OCI-LY7 (cell line): ENCODE results near the gene NUP50. TPM values are rescaled to one million over a fixed set of nuclear protein-coding genes. Genes with fewer than 3 reads are reported as not detected.

Source experiments
- BruUV-seq: library from RNA; stranded (reverse); fragments of 400-500 nt; replicated peaks from 2 replicates; lab custom pipeline; 2021; lab: Mats Ljungman, UMichigan
- CTCF ChIA-PET: fragments of 300-600 bp; sonication (Branson Sonifier 250); formaldehyde crosslinking; loops from one replicate; lab custom pipeline; 2022; ENCODE audit warnings: antibody characterized with exemption; ENCODE audit not compliant: unreplicated experiment; lab: Charles Lee
- POLR2A ChIA-PET: fragments of 300-600 bp; sonication (Branson Sonifier 250); formaldehyde crosslinking; loops from one replicate; lab custom pipeline; 2022; ENCODE audit warnings: antibody characterized with exemption; lab: Charles Lee
- DNase-seq: peaks from one replicate; pipeline ENCODE4 v3.0.0-alpha.2; 2015; ENCODE audit warnings: low spot score
- H2AFZ ChIP-seq: fragments of 200-600 bp; sonication (generic), shearing (Covaris generic); 2 replicates; pipeline ENCODE4 v1.6.1; 2014; ENCODE audit warnings: mild to moderate bottlenecking, antibody characterized with exemption, low read length, moderate library complexity
- H3K27ac ChIP-seq: fragments of 200-600 bp; sonication (generic); 2 replicates; pipeline ENCODE4 v1.5.1; 2014; ENCODE audit warnings: mixed run types, low read depth, mild to moderate bottlenecking, moderate library complexity, low read length, inconsistent platforms; ENCODE audit not compliant: poor library complexity, severe bottlenecking
- H3K36me3 ChIP-seq: fragments of 200-600 bp; sonication (generic); 2 replicates; pipeline ENCODE4 v1.6.1; 2014; ENCODE audit warnings: mild to moderate bottlenecking, antibody characterized with exemption, low read length, moderate library complexity, mixed read lengths; ENCODE audit not compliant: insufficient read depth
- H3K4me1 ChIP-seq: fragments of 200-600 bp; sonication (generic); 2 replicates; pipeline ENCODE4 v1.5.1; 2014; ENCODE audit warnings: mild to moderate bottlenecking, low read length; ENCODE audit not compliant: insufficient read depth, poor library complexity, severe bottlenecking
- H3K4me2 ChIP-seq: fragments of 200-600 bp; sonication (generic); 2 replicates; pipeline ENCODE4 v1.6.1; 2014; ENCODE audit warnings: mild to moderate bottlenecking, low read length
- H3K4me3 ChIP-seq: fragments of 200-600 bp; sonication (generic); 2 replicates; pipeline ENCODE4 v1.5.1; 2014; ENCODE audit warnings: mild to moderate bottlenecking, low read depth, low read length; ENCODE audit not compliant: poor library complexity, severe bottlenecking
- H3K79me2 ChIP-seq: fragments of 200-600 bp; sonication (generic); 2 replicates; pipeline ENCODE4 v1.6.1; 2016; ENCODE audit warnings: low read depth, mild to moderate bottlenecking, low read length, moderate library complexity, mixed read lengths; ENCODE audit not compliant: insufficient read depth
- H3K9me2 ChIP-seq: fragments of 200-600 bp; sonication (generic); 2 replicates; pipeline ENCODE4 v1.6.1; 2016; ENCODE audit warnings: mild to moderate bottlenecking, low read length, mixed read lengths; ENCODE audit not compliant: insufficient read depth
- H3K9me3 ChIP-seq: fragments of 200-600 bp; sonication (generic); 2 replicates; pipeline ENCODE4 v1.6.1; 2014; ENCODE audit warnings: mild to moderate bottlenecking, mixed run types, low read length, mixed read lengths
- H4K20me1 ChIP-seq: fragments of 200-600 bp; sonication (generic); 2 replicates; pipeline ENCODE4 v1.6.1; 2014; ENCODE audit warnings: mild to moderate bottlenecking, antibody characterized with exemption, low read length, moderate library complexity, mixed read lengths; ENCODE audit not compliant: insufficient read depth
- CTCF ChIP-seq: fragments of 200-600 bp; sonication (generic); conservative IDR thresholded peaks from 2 replicates; pipeline ENCODE4 v1.5.1; 2014; ENCODE audit warnings: mild to moderate bottlenecking, antibody characterized with exemption, low read length, moderate library complexity, mixed read lengths
- EZH2phosphoT487 ChIP-seq: fragments of 200-600 bp; sonication (generic); IDR thresholded peaks from 2 replicates; pipeline ENCODE4 v1.6.1; 2018; ENCODE audit warnings: low read depth, borderline replicate concordance, mild to moderate bottlenecking, mixed run types, antibody characterized with exemption, low read length, moderate library complexity, mixed read lengths
- intact Hi-C: fragments of 100-400 bp; cut with micrococcal nuclease; formaldehyde crosslinking; loops from one replicate; pipeline ENCODE4 v1.10.0; 2022; ENCODE audit not compliant: unreplicated experiment
- total RNA-seq, 2 experiments: library from RNA; depleted of rRNA in 1 of 2; stranded (reverse); fragments of >200 nt in 1 of 2; shearing (Covaris generic) in 1 of 2; gene quantifications; 2 replicates each; pipeline ENCODE4 v1.2.3, GENCODE V29; 2014 to 2022

Gene NUP50
- total RNA-seq, 2 experiments from 2014 or later, result 107 to 132 TPM

GRCh38 chr22:45136594-45136993 lies 27.1 kb upstream of the NUP50 start:
- no peak overlapping the region for H3K4me2 ChIP-seq
- no peaks in the 10 kb centered on the region for H3K9me2 ChIP-seq
- no peak overlapping the region for H2AFZ ChIP-seq
- no peaks in the 10 kb centered on the region for H4K20me1 ChIP-seq
- no peak overlapping the region for H3K27ac ChIP-seq
- CTCF ChIA-PET, result no interaction called here
- H3K9me3 ChIP-seq, result peaks cover 13% of the 10 kb centered on the region; the same call in 1 of the 2 replicates
- no peak overlapping the region for H3K4me3 ChIP-seq
- no peak for TF ChIP-seq EZH2phosphoT487
- no peak for TF ChIP-seq CTCF
- peaks cover 32% of the 10 kb centered on the region for H3K36me3 ChIP-seq
- intact Hi-C loops, result no loop called here
- DNase-seq, result no peak
- POLR2A ChIA-PET, result no interaction called here
- no peaks in the 10 kb centered on the region for H3K79me2 ChIP-seq
- H3K4me1 ChIP-seq, result no peaks in the 10 kb centered on the region
- no TSS peak for BruUV-seq

GRCh38 chr22:45139693-45140092 lies 24.0 kb upstream of the NUP50 start:
- Histone ChIP-seq H3K79me2 (no peaks in the 10 kb centered on the region), H3K4me1 (no peaks in the 10 kb centered on the region), H4K20me1 (no peaks in the 10 kb centered on the region), H3K9me3 (peaks cover 17% of the 10 kb centered on the region; the same call in 1 of the 2 replicates), H3K9me2 (no peaks in the 10 kb centered on the region), H3K4me3 (no peak overlapping the region), H2AFZ (no peak overlapping the region), H3K27ac (no peak overlapping the region), H3K4me2 (no peak overlapping the region), H3K36me3 (peaks cover 17% of the 10 kb centered on the region)
- intact Hi-C loops, result no loop called here
- ChIA-PET CTCF (no interaction called here), POLR2A (no interaction called here)
- no TSS peak for BruUV-seq
- TF ChIP-seq CTCF (no peak), EZH2phosphoT487 (no peak)
- no peak for DNase-seq

GRCh38 chr22:45142376-45142775 lies 21.3 kb upstream of the NUP50 start:
- H2AFZ ChIP-seq, result no peak overlapping the region
- ChIA-PET CTCF (no interaction called here), POLR2A (interaction anchor here (0.6 kb wide), 1 partner anchor 1327 kb away, joined by 3 read pairs; no protein-coding TSS in a partner anchor)
- no peak for DNase-seq
- peaks cover 16% of the 10 kb centered on the region; the same call in 1 of the 2 replicates for H3K36me3 ChIP-seq
- H3K79me2 ChIP-seq, result no peaks in the 10 kb centered on the region
- peaks cover 13% of the 10 kb centered on the region; the same call in 1 of the 2 replicates for H3K9me3 ChIP-seq
- H3K4me1 ChIP-seq, result no peaks in the 10 kb centered on the region
- intact Hi-C loops, result no loop called here
- no peaks in the 10 kb centered on the region for H4K20me1 ChIP-seq
- H3K4me3 ChIP-seq, result no peak overlapping the region
- BruUV-seq, result no TSS peak
- no peak overlapping the region for H3K27ac ChIP-seq
- no peak overlapping the region for H3K4me2 ChIP-seq
- TF ChIP-seq EZH2phosphoT487 (no peak), CTCF (no peak)
- no peaks in the 10 kb centered on the region for H3K9me2 ChIP-seq
